GM10847 (cell line): ENCODE results near the gene ANXA7.

Source experiments
- POLR2A ChIP-seq: IDR thresholded peaks from 2 replicates; pipeline ENCODE4 v1.6.1; 2011; ENCODE audit not compliant: insufficient read length; ENCODE audit errors: extremely low read depth

ANXA7 gene

DNA sequence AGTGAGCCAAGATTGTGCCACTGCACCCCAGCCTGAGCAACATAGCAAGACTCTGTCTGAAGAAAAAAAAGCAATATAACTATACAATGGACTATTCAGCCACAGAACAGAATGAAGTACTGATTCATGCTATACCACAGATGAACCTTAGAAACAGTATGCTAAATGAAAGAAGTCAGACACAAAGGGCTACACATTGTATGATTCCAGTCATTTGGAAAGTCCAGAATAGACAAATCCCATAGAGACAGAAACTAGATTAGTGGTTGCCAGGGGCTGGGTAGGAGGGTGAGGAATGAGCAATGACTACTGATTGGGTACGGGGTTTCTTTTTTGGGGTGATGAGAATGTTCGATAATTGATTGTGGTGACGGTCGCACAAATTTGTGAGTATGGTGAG, 45.6 kb downstream of the ANXA7 start:
- TF ChIP-seq POLR2A, result no peak

DNA sequence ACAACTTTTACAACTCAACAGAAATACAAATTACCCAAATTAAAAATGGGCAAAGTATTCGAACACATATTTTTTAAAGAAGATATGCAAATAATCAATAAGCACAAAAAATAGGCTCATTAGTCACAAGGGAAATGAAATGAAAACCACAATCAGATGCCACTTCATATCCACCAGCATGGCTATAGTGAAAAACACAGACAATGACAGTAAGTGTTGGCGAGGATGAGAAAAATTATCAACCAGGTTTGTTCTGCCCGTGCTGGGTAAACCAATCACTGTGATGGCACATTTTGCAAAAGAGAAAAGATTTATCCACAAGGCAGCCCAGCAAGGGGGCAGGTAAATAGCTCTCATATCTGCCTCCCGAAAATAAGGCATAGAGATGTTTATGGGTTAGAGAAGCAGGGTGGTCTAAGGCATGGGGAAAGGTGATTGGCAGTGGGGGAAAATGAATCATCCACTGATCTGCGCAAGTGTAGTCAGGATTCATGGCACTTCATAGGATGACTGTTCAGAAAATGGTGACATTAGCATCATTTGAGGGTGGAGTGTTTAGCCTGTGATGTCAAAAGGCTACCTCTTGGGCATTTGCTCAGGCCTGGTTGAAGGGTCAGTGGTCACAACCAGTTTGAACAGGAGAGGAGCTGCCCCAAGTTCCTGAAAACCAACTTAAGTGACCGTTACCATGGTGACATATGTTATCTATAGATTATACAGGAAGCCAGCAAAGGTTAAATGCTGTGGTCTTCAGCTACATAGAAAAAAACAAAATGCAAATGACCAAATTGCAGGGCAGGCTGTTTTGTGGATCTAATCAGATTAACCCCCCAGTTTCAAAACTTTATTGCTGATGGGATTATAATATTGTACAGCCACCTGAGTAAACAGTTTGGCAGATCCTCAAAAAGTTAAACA, 47.2 kb downstream of the ANXA7 start:
- no peak for TF ChIP-seq POLR2A

DNA sequence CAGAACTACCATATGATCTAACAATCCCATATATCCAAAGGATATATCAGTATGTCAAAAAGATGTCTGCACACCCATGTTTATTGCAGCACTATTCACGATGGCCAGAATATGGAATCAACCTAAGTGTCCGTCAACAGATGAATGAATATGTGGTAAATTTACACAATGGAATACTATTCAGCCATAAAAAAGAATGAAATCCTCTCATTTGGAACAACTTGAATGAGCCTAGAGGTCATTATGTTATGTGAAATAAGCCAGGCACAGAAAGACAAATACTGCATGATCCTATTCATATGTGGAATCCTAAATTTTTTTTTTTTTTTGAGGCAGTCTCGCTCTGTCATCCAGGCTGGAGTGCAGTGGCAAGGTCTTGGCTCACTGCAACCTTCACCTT, 48.9 kb downstream of the ANXA7 start:
- no peak for TF ChIP-seq POLR2A

DNA sequence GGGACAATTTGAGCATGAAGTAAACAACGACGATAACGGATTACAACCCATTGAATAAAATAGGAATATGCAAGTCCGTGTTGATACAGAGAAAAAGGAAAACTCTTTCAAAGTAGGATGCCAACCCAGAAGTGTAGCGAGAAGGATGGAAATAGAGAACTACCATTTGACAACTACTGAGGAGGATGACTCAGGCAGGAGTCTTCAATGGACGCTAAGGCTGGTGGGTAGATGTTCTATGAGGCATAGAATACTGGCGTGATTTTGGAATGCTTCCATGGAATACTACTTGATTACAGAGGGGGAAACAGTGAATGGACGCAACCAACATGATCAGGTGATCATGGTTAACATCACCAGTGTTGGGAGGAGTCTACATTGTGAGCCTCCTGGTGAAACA, 54.4 kb downstream of the ANXA7 start:
- TF ChIP-seq POLR2A, result no peak

DNA sequence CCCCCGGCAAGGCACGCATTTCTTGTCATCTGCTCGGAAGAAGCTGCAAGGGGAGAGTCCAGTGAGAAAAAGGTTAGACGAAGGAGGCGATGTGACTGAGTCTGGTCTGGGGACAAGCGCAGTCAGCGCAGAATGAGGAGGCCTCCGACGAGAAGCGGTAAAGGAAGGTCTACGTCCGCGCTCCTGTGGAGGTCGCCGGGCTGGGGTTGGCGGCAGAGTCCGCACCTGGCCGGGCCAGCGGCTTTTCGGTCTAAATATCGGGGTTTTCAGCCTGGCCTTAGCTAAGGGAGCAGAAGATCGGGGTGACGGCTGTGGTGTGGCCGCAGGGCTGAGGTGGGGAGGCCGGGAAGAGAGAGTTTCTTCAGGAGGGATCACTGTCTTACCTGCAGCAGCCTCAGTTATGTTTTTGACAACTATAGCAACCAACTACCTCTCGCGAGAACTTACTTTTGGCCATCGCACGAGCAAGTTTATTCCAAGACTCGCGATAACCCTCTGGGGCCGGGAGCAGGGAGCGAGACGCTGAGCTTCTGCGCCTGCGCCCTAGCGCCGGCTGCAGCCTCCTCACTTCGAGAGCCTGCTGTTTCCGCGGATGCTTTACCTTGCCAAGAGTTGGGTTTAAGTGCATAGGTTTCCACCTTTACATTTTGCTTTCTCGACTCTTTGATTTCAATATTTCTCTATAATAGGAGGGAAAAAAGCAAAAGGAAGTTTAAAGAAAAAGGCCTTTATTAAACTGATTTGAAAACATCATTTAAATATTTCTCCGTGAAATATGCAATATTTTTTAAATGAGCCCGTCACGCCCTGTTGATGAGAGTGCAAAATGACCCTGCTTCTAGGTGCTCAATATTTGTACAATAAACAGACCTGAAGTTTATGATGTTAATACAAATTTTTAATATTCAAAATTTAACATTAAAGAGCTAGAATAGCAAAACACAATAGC, 55.3 kb downstream of the ANXA7 start, which contains the start of gene CFAP70:
Gene CFAP70 (minus strand): TSS at position 534 of the 949 bp plus-strand sequence. CDS start 4,068 bp downstream, outside the sequence.
- TF ChIP-seq POLR2A, result peak; percentile 52

DNA sequence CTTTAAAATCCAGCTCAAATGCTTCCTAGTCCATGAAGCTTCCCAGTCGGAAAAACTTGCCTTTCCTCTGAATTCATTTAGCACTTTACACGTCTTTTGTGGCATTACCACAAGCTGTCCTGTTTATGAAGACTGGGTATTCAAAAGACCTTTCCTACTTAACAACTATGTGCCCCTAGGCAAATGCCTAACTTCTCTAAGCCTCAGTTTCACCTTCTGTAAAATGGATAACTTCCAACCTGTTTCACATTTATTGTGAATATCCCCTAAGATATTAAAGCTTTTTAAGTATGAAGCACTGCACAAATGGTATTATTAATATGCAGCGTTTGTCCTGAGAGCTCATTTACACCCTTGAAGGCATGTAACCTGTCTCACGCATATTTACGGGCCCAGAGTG, 56.0 kb downstream of the ANXA7 start:
- TF ChIP-seq POLR2A, result no peak

DNA sequence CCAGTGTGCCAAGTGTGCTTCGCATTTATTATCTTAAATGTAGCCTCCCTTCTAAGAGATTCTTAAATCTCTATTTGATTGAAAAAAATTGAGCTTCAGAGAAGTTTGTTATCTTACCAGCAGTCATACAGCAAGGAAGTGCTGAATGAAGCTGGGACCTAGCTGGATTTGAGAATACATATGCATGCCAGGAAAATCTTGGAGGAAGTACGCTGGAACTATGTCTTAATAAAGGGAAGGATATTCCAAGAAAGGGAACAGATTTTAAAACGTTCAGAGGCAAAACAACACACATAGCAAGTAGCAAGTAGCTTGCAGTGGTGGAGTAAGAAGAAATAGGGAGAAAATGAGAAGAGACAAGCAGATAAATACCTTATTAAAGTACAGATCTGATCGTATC, 56.7 kb downstream of the ANXA7 start:
- no peak for TF ChIP-seq POLR2A

DNA sequence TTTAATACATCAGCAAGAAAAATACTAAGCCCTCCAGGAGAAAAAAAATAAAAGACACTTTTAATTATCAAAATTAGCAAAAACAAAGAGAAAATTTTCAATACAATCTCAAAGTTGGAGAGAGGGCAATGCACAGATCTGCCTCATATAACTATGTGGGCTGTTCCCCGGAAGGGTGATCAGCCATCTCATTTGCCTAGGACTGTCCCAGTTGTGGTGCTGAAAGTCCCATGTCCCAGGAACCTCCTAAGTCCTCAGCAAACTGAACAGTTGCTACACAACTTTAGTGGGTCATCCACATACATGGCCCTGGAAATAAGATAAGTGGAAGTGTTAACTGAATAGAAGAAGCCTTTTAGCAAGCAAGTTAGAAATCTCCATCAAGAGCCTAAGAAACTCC, 69.6 kb downstream of the ANXA7 start:
- no peak for TF ChIP-seq POLR2A

DNA sequence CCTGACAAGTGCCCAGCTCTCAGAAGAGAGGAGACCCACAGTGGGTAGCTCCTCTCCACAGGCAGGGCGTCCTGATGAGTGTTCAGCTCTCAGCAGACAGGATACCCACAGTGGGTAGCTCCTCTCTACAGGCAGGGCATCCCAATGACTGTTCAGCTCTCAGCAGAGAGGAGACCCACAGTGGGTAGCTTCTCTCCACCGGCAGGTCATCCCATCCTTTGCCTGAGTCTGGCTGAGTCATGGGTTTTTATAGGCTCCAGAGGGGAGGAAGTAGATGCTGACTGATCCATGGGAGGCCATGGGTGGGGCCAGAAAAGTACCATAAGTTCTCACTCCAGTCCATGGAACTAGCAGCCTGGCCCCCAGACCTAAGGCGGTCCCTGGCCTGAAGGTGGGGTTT, 73.7 kb downstream of the ANXA7 start:
- no peak for TF ChIP-seq POLR2A

DNA sequence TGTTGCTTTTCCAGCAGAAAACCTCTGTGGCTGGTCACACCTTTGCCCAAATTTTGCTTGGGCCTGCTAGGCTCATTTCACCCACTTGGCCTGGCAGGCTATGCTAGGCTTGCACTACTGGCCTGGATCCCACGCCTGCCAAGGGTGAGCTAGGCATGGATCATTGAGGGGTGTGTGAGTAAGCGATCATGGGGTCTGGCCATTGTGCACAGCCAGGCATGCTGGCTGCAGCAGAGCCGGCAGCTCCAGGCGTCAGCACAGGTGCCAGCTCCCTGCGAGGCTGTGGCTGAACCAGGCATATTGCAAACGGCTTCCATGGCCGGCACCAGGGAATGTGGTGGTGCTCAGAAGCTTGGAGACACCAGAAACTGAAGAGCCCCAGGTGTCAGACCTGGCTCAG, 74.4 kb downstream of the ANXA7 start:
- no peak for TF ChIP-seq POLR2A

DNA sequence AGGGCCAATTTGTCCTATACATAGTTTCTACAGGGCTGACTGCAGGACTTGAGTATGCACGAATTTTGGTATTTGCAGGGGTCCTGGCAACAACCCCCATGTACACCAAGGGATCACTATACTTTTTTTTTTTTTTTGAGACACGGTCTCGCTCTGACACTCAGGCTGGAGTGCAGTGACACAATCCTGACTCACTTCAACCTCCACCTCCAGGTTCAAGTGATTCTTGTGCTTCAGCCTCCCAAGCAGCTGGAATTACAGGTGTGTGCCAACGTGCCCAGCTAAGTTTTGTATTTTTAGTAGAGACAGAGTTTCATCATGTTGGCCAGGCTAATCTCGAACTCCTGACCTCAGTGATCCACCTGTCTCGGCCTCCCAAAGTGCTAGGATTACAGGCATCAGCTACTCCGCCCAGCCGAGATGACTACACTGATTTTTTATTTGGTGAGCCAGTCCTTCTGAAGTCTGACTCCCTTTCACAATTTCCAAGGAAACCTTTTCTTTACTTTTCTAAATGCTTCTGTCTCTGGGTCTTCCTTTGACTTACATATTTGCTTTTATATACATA, 75.0 kb downstream of the ANXA7 start:
- no peak for TF ChIP-seq POLR2A

DNA sequence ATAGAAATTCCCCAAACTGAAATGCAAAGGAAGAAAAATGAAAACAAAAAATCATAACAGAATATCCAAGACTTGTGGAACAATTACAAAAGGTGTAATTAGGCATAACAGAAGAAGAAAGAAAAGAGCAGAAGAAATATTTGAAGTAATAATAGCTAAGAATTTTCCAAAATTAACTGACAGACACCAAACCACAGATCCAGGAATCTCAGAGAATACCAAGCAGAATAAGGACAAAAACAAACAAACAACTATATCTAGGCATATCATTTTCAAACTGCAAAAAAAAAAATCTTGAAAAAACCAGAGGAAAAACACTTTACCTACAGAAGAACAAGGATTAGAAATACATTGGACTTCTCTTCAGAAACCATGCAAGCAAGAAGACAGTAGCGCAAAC, 80.7 kb downstream of the ANXA7 start:
- TF ChIP-seq POLR2A, result no peak

DNA sequence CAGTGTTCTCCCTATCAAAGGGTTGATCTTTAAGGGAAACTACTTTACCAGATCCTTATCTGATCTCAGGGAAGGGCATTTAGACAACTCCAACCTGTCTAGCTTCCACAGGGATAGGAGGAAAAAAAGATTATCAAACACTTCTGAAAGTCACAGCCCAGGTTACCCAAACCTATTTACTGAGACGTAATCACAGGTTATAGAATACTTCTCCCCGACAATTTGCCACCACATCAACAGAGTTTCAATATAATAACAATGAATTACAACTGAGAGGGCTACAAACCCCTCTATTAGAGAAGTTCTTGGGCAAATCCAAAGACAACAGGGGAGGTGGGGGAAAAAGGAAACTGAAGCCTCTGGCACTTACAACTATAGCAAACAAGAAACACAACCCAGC, 81.5 kb downstream of the ANXA7 start:
- TF ChIP-seq POLR2A, result no peak
